HK-2 (cell line): ENCODE data around the gene RASIP1.
A peak's percentile ranks its signal among the peaks of the same experiment; 100 is the strongest.

Experiments used
- DNase-seq: peaks from one replicate; pipeline ENCODE4 v3.0.0-alpha.2; 2018; ENCODE audit not compliant: unreplicated experiment

RASIP1 gene

DNA sequence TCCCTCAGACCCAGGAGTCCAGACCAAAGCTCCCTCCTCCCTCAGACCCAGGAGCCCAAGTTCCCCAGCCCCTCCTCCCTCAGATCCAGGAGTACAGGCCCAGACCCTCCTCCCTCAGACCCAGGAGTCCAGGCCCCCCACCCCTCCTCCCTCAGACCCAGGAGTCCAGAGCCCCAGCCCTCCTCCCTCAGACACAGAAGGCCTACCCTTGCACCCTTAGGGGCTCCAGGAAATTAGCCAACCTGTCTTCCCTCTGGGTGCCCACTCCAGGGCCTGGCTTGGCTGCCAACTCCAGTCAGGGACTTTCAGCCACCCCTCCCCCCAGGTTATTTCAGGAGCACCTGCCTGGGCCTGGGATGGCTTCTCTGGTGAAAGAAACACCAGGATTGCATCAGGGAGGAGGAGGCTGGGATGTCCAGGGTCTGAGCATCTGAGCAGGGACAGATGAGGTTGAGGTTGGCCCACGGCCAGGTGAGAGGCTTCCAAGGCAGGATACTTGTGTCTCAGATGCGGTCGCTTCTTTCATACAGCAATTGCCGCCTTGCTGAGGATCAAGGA, 14.8 kb upstream of the RASIP1 start, which contains the start of gene FGF21:
FGF21 (plus strand) TSS at position 441 of the 558 bp plus-strand sequence. CDS start 713 bp downstream, outside the sequence.
- no peak for DNase-seq

GRCh38 chr19:48752496-48753365, 12.3 kb upstream of the RASIP1 start, which contains the start of gene FUT1:
FUT1 (minus strand) TSS chr19:48752641; CDS start chr19:48751281, 1,360 bp downstream.
- no peak for DNase-seq

DNA sequence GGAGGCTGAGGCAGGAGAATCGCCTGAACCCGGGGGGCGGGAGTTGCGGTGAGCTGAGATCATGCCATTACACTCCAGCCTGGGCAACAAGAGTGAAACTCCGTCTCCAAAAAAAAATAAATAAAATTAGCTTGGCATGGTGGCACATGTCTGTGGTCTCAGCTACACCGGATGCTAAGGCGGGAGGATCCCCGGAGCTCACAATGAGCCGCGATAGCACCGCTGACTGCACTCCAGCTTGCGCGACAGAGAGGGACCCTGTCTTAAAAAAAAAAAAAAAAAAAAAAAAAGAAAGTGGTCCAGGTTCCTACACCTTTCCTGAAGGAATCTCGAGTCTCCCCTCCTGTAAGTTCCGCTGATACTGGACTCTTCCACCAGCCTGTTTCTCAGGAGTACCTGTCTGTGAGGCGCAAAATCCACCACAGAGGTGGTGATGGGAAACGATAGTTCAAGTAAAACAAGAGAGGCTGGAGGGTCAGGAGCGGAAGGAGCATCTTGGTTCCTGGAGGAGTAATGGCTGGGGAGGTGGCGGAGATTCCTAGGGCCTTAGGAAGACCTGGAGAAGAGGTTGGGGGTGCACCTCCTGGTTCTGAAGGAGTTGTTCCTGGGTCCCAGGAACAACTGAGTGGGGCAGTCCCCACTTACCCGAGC, 11.6 kb upstream of the RASIP1 start:
- no peak for DNase-seq

DNA sequence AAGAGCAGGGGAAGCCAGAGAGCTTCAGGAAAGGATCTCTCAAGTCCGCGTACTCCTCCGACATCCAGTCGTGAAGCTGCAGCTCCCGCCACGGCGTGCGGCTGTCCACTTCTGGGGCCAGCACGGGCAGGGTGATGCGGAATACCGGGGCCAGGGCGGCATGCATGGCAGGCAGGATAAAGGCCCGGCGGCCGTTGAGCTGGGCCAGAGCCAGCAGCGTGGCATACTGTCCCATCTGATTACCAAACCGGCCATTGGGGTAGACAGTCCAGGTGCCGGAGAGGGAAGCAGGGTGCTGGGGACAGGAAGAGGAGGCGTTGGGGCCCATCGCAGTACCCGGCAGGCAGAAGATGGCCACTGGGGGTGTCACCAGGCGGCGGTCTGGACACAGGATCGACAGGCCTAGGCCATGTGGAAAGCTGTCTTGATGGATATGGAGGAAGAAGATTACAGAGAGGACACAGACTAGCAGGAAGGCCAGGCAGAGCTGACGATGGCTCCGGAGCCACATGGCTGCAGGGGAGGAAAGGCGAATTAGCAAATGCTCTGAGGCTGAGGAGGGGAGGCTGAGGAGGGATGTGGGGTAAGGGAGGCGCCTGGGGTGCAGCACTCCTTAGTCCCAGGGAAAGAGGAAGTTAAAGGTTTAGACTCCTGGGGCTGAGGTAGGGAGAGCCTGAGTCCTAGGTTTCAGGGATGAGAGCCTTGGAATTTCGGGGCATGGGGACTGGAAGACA, 10.5 kb upstream of the RASIP1 start:
- DNase-seq: no peak

DNA sequence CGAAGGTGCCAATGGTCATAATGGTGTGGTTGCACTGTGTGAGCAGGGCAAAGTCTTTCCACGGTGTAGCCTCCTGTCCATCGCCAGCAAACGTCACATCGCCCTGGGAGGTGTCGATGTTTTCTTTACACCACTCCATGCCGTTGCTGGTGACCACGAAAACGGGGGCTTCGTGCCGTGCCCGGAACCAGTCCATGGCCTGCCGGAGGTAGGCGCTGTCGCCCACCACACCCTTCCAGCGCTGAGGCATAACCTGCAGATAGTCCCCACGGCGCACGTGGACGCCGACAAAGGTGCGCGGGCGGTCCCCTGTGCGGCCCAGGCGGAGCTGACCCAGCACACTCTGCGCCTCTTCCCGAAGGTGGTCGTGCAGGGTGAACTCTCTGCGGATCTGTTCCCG, 9.9 kb upstream of the RASIP1 start:
- DNase-seq: no peak

DNA sequence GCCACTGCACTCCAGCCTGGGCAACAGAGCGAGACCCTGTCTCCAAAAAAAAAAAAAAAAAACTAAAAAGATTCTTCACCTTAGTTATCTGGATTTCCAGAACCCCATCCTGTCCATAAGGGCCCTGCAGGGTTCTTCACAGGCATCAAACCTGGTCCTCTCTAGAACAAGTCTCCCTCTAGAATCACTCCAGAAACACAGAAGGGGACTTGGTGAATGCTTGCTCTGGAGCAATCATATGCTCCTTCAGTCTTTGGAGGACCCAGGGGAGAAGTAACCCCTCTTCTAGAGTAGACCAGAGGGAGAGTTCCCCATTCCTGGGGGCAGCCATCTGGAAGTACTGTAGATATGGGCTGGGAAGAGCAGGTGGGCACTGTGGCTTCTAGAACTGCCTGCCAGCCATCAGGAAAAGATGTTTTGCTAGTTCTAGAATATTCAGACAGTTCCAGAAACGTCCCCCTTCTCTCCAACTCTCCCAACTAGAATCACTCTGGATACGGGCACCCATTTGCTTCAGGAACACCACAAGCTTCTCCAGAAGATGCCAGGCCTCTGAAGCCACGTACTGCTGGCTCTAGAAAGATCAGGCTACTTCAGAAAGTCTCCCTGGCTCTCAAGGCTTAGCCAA, 9.3 kb upstream of the RASIP1 start:
- no peak for DNase-seq

- DNase-seq: peak; percentile 70
These were observed 6.5 kb upstream of the RASIP1 start, which contains the start of gene IZUMO1 for GRCh38 chr19:48746738-48747575. IZUMO1 (minus strand) TSS chr19:48746909; CDS start chr19:48745859, 1,050 bp downstream.

DNA sequence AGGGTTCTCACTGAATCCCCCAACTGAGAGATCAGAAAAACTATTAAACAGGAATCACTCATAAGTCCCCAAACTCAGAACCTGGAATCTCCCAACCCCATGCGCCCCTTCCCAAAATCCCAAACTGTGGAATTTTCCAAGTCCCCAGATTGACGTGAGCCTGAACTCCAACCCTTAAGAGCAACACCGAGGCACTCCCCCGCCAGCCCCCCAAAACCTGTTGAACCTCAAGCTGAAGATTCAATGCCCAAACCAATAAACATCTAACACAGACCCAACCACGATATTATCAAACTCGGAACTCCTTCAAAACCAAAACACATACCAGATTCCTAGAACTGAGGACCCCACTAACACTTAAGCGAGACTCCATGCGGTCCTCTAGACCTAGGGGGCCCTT, 5.7 kb upstream of the RASIP1 start:
- no peak for DNase-seq

DNA sequence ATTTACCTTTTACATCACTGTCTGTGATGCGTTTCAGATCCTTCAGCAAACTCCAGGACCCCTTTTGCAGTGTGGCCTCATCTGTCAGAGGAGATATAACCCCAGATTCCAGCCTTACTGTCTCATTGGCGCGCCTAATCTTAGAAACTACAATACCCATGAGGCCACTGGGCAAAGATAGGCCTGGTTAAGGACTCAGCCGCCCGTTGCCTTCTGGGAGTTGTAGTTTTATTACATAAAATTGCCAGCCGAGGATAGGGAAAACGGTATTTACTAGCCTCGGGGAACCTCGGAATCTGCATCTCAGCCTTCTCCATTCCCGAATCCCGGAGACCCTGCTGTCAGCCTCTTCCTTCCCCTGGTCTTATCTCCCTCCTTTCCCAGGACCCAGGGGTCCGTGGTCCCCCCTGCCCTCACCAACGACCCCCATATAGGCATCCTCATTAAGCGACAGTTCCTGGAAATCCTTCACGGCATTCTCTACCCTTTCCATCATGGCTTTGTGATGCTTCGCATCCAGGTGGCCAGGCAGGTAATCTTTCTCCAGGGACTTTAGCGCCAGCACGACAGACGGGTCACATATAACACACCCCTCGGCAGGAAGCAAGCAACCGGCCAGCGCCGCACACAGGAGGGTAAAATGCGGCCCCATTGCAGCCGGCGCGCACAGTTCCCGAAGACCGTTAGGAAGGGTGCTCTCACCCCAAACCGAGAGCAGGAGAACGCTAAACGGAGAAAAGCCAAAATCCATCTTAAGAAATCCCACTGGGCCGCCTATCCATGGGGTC, 5.0 kb upstream of the RASIP1 start:
- DNase-seq: peak; percentile 37

GRCh38 chr19:48742096-48742495, 1.7 kb upstream of the RASIP1 start:
- no peak for DNase-seq

DNA sequence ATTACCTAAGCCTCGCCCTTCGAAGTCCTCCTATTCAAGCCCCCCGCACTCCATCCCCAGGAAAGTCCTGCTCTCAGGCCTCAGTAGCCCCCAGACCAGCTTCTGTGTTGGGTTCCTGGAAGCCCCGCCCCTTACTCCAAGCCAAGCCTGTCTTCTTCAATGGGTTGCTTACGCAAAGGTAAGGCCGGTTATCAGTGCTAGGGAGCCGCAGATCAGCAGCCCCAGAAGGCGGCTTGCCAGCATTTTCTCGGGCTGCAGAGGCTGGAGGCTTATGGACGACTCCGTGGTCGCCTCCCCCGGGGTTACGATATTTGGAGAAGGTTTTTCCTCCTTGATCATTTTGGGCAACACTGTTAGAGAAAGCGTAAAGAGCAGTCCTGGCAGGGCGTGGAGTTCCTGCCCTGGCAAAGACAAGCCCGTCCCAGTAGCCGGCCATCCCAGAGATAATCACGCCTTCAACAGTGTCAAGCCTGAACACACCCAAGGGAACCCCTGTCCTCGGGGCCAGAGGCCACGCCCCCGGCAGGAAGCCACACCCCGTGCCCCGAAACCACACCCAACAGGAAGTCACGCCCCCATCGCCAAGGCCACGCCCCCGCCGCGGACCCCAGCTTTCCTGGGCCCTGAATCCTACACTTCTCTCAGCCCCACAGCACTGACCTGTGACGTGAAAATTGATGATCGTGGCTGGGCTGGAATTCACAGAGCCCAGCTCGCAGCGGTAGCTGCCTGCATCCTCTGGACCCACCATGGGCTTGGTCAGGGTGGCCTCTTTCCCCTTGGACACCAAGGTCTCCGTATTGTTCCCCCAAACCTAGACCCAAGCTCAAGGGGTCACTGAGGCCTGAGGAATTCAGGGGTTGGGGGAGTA, 954 bp upstream of the RASIP1 start:
- DNase-seq: no peak

GRCh38 chr19:48739404-48740163, 826 bp downstream of the RASIP1 start:
- no peak for DNase-seq

DNA sequence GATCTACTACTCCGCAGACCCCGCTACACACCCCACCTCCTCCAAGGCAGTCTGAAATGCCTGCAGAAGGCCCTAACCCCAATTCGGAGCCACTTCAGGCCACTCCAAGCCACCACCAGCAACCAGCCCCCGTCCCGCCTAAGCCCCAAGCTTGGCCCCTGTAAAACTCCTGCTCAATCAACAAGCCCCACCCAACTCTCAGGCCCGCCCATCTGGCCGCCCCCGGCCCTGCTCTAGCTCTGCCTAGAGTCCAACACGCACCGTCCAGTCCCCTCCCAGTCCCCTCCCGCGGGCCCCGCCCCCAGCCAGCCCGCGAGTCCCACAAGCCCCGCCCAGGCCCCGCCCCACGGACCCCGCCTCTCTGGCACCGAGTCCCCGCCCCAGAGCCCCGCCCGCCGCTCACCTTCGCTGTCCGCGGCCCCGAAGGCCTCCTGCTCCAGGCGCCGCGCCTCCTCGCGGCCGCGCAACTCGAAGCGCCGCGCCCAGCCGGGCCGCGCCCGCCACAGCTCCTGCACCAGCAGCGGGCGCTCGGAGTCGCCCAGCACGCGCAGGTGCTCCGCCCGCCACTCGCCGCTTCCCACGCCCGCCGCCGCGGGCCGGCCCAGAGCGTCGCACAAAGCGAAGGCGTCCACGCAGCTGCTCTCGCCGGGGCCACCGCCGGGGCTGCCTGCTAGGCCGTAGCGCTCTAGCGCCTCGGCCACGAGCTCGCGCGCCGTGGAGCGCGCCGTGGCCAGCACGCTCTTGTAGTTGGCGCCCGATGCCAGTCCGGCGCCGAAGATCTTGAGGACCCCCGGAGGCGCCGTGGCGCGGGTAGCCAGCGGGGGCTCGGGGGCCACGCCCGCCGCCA, 1.6 kb downstream of the RASIP1 start:
- DNase-seq: peak; percentile 96

DNA sequence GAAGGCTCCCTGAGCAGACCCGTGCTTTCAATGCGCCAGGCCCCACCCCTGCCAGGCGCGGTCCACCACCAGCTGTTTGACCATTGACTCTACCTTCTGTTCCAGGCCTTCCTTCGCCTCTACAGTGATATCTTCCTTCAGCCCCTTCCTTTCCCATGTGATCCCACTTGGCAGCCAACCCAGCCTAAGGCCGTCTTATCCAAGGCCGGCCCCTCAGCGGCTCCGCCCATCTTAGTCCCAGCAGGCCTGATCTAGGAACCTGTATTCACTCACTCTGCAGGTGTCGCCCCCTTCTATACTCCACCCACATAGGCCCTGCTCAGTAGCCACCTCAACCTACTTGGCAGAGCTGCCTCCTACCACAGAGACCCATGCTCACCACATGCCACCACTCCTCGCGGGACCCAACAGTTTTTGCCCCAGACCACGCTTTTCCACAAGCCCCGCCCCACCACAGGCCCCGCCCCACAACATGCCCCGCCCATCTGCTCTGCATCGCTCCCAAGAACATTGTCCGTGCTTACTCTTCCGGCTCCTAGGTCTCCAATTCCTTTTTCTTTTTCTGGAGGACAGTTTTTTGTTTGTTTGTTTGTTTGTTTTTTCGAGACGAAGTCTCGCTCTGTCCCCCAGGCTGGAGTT, 2.9 kb downstream of the RASIP1 start:
- no peak for DNase-seq

- DNase-seq: no peak
These were observed 5.3 kb downstream of the RASIP1 start for GRCh38 chr19:48735031-48735615.

GRCh38 chr19:48734625-48735024, 5.8 kb downstream of the RASIP1 start:
- no peak for DNase-seq
